ENCODE measurements around the gene ITGB2.

- TF ChIP-seq, protein P1, sequence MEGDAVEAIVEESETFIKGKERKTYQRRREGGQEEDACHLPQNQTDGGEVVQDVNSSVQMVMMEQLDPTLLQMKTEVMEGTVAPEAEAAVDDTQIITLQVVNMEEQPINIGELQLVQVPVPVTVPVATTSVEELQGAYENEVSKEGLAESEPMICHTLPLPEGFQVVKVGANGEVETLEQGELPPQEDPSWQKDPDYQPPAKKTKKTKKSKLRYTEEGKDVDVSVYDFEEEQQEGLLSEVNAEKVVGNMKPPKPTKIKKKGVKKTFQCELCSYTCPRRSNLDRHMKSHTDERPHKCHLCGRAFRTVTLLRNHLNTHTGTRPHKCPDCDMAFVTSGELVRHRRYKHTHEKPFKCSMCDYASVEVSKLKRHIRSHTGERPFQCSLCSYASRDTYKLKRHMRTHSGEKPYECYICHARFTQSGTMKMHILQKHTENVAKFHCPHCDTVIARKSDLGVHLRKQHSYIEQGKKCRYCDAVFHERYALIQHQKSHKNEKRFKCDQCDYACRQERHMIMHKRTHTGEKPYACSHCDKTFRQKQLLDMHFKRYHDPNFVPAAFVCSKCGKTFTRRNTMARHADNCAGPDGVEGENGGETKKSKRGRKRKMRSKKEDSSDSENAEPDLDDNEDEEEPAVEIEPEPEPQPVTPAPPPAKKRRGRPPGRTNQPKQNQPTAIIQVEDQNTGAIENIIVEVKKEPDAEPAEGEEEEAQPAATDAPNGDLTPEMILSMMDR (IDR thresholded peaks at IDR 0.05), result no peak
- TF ChIP-seq POLR2A (IDR thresholded peaks at IDR 0.05), result no peak
Observed at GRCh38 chr21:44895859-44896258, 24.8 kb downstream of the ITGB2 start.
